HG03439 (cell line): Measurements from ENCODE around the gene DUSP14.
"Not testable (repeated sequence)": the region's sequence is repeated elsewhere in the genome, so short reads cannot be mapped to it uniquely, and the experiment has no call there.

ENCODE experiments used
- ATAC-seq: cut with Tn5 transposase; IDR thresholded peaks from one replicate; pipeline ENCODE4 v1.9.1; 2021; ENCODE audit warnings: mild to moderate bottlenecking, moderate library complexity; ENCODE audit not compliant: unreplicated experiment

The DUSP14 gene, protein sequence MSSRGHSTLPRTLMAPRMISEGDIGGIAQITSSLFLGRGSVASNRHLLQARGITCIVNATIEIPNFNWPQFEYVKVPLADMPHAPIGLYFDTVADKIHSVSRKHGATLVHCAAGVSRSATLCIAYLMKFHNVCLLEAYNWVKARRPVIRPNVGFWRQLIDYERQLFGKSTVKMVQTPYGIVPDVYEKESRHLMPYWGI

GRCh38 chr17:37489197-37490001 is at the start of gene DUSP14:
DUSP14 (plus strand) TSS chr17:37489891; CDS start chr17:37512273, 22,382 bp downstream.
- peak; percentile 70 for ATAC-seq

DNA sequence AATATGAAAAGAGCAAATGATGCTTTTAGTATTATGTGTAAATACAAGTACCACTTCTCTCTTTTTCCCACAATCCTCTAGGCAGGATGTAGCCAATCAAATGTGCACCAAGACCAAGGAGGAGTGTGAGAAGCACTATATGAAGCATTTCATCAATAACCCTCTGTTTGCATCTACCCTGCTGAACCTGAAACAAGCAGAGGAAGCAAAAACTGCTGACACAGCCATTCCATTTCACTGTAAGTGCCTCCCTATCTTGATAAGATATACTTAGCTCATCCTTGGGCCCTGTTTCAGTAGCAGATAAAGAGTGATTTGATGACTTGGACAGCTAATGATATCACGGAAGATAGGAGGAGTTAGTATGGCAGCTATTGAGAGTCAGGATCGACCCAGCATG is 49.3 kb upstream of the DUSP14 start:
- ATAC-seq = no peak

GRCh38 chr17:37441369-37442014 is 48.2 kb upstream of the DUSP14 start:
- not testable (repeated sequence) for ATAC-seq

- no peak for ATAC-seq
These were observed 43.7 kb upstream of the DUSP14 start for GRCh38 chr17:37446027-37446426.

GRCh38 chr17:37447641-37448040 is 42.0 kb upstream of the DUSP14 start:
- no peak for ATAC-seq

- no peak for ATAC-seq
These were observed 39.6 kb upstream of the DUSP14 start for GRCh38 chr17:37450112-37450511.

GRCh38 chr17:37457801-37458200 is 31.9 kb upstream of the DUSP14 start:
- not testable (repeated sequence) for ATAC-seq

DNA sequence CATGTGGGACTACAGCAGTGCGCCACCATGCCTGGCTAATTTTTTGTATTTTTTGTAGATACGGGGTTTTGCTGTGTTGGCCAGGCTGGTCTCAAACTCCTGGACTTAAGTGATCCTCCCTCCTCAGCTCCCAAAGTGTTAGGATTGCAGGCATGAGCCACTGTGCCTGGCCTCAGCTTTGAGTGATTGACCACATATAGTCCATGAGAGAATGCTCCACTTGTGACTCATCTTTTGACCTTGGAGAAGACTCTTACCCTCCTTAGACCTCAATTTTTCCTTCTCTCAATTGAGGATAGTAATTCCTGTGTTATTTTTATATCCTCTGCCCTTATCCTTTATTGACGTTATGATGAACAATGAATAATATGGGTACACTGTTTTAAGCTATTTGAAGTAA is 30.9 kb upstream of the DUSP14 start:
- no peak for ATAC-seq

GRCh38 chr17:37461668-37462067 is 28.0 kb upstream of the DUSP14 start:
- no peak for ATAC-seq

DNA sequence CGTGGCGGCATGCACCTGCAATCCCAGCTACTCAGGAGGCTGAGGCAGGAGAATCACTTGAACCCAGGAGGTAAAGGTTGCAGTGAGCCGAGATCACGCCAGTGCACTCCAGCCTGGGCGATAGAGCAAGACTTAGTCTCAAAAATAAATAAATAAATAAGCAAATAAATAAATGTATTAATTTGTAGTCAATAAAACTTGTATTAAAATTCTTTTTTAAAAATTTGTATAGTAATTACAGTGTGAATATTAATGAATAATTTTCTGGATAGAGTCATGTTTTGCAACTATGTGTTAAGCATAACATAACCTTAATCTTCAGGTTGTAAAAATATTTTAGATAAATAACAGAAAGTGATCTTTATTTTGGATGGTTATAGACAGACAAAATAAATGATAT is 27.2 kb upstream of the DUSP14 start:
- no peak for ATAC-seq

DNA sequence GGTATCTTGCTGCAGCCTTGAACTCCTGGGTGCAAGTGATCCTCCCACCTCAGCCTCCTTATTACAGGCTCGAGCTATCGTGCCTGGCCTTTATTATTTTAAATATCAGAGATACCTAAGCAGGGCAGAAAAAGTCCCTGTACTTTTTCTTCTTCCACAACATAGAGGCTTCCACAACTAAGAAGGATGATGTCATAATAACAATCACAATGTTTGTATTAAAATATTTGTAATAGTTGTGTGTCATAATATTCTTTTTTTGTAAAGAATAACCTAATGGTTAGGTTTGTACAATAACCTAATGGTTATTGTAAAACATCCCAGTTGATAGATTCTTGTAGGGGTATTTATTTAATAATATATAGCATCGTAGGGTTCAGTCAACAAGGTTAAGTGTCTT is 26.7 kb upstream of the DUSP14 start:
- ATAC-seq = no peak

- ATAC-seq = no peak
These were observed 24.5 kb upstream of the DUSP14 start for GRCh38 chr17:37465069-37465616.

DNA sequence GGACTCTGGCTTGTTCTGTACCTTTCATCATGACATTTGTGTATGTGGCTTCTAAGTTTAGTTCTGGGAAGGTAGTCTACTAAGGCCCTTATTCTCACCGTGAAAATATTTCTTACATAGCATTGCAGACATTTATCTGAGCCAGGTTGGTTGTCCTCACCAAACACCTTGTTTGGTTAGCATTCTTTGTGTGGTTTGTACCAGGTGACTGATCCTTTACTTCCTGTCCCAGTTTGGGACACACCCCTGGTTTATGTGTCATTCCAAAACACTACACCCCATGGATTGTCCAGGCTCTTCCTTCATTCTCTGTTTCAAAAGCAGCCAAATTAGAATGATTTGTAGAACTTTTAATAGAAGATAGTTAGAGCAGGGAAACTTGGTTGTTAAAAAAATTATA is 23.2 kb upstream of the DUSP14 start:
- no peak for ATAC-seq

GRCh38 chr17:37470181-37470580 is 19.5 kb upstream of the DUSP14 start:
- no peak for ATAC-seq

DNA sequence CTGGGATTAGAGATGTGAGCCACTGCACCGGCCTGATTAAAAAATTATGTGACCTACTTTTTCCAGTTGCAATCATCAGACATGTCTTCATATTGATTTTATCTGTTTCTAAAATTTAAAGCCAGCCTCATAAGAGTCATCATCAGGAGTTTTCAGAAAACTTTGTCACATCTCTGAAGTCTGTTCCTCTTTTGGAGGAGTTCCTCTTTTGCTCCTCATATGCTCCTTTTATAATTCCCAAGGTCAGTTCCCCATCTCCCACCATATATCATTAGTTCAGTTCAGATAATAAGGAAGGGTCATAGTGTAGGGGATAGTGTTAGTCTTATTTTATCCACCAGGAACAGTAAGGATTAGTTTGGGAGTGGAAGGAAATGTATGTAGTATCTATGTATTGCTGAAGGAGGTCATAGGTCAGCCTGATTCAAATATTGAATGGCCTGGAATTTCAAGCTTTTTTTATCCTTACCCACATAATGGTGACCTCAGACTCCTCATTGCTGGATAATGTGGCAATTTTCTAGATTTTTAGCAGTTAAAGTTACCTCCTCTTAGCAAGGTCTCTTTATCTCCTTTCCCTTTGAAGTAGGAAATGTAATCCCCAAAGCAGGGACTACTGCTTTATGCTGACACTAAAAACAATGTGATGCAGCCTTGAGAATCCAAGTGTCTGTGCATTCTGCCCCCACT is 13.8 kb upstream of the DUSP14 start:
- no peak for ATAC-seq

DNA sequence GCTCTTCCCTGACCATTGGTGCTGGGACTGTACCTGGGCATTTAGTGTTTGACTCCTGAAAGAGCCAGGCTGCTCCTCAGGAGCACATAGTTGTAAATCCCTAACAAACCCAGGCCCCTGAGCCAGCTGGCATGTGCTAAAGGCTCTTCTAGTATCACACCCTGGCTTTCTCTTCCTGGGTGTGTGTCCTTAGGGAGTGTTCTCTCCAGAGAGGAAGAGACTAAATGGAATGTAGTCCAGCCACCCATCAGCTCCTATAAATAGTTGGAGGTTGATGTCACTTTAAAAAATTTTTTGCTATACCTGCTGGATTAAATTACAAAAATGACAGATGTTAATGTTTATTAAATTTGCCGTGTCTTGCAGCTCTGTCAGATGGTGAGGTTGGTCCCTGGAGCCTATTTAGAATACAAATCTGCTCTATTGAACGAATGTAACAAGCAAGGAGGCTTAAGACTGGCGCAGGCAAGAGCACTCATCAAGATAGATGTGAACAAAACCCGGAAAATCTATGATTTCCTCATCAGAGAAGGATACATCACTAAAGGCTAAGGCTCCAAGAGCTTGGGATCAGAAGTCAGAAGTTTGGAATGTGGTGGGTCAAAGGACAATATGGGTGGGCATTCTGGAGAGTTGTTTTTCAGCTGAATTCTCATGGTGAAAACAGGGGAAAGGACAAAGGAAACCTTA is 13.1 kb upstream of the DUSP14 start:
- no peak for ATAC-seq

DNA sequence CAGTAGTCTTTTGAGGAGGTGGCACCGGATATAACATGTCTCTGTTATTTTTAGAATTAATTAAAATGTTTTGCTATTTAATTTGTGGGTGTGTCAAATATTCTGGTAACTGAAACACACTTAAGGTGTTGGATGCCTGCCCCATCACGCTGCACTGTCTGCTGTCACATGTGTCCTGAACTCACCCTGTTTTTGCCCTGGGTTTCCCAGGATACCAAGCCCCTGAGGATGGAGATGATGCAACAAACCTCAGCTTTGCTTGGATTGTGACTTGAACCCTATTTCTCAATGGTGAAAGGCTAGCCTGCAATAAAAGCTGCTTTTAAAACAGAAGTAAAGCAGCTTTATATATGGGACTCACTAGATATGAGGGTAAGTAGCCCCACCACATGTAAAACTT is 11.5 kb upstream of the DUSP14 start:
- no peak for ATAC-seq

DNA sequence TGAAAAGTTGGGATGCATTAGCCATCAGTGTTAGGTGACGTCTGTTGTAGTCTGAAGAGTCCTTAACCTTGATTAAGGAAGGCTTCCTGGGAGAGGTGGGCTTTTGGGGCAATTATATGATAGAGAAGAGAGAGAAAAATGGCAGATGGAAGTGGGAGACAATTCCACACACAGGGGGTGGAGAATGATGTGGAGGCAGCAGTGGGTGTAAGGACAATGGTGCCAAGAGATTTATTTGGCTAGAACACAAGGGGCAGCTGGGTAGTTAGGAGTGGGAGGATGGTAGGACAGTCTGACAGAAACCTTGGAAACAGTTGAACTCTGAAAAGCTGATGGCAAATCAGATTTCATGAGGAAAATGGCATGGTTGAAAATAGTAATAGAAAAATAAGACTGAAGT is 10.7 kb upstream of the DUSP14 start:
- no peak for ATAC-seq

DNA sequence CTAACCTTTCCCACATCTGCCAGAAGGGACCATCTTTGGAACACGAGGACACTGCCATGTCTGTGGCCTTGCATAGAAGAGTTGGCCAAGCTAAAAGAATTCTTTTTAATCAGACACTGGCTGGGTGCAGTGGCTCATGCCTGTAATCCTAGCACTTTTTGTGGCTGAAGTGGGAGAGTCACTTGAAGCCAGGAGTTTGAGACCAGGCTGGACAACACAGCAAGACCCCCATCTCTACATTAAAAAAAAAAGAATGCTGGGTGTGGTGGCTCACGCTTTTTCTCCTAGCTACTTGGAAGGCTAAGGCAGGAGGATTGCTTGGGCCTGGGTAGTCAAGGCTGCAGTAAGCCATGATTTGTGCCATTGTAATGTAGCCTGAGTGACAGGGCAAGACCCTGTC is 9.3 kb upstream of the DUSP14 start:
- no peak for ATAC-seq

DNA sequence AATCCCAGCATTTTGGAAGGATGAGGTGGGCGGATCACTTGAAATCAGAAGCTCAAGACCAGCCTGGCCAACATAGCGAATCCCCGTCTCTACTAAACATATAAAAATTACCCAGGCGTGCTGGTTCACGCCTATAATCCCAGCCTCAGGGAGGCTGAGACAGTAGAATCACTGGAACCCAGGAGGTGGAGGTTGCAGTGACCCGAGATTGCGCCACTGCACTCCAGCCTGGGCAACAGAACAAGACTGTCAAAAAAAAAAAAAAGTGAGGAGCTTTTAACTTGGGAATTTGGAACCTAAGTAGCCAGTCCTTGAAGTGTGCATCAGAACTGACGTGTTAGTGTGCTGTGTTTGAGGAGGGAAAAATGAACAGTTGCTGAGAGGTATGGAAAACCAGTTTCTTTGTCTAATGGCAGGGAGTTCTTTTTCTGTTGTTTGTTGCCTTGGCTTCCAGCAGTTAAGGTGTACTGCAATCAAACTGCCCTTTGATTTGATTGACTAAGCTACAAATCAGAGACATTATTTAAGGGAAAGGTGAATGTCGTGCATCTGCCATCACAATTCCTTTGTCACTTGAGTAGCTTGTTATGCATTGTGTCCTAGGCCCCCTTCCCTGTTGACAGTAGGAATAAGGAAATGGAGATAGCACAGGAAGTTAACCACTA is 8.6 kb upstream of the DUSP14 start:
- no peak for ATAC-seq
